ENCODE results near the gene MCAM. TPM values are rescaled to one million over a fixed set of nuclear protein-coding genes. Genes with fewer than 3 reads are reported as not detected.

The MCAM gene
- total and polyA plus RNA-seq, 8 donors, result 11.2 to 46.7 (median 21.1) TPM

DNA sequence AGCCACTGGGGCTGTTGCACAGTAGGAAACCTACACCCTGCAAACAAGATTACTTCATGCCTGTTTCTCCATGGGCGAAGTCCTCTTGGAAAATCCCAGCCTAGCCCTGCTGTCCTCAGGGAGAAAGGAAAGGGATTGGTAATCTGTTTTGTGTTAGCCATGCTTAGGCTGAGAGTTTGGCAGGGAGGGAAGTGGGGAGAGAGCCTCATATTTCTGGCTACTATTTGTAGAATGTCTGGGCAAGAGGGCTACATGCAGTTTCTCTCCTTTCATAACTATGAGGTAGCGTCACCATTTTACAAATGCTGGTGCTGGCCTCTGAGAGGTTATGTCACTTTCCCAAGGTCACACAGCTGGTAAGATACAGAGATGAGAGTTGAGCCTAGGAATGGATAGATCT lies 30.3 kb upstream of the MCAM start:
- Histone ChIP-seq H3K36me3 (no peaks in the 10 kb centered on the region), H3K9me3 (no peaks in the 10 kb centered on the region), H3K4me3 (no peak overlapping the region), H3K4me1 (no peaks in the 10 kb centered on the region), H3K27ac (no peak overlapping the region), H3K27me3 (no peaks in the 10 kb centered on the region)
- no peak for FAIRE-seq
- intact Hi-C loops (cut with DNase I), result no loop called here
- ATAC-seq, result peak in 2 of 4 donors; percentile 21 to 31
- TF ChIP-seq CTCF (IDR thresholded peaks at IDR 0.05), result no peak
- WGBS, 2 donors, result 70 to 86% methylated on average over 2 of the region's 2 CpGs
- no peak for DNase-seq

GRCh38 chr11:119346605-119347004 lies 29.7 kb upstream of the MCAM start, which contains the start of gene MFRP:
MFRP (minus strand) TSS chr11:119346705; CDS start chr11:119346513, 192 bp downstream.
- Histone ChIP-seq H3K27me3 (no peaks in the 10 kb centered on the region), H3K4me1 (peaks cover 0 to 1% (median under 1%) of the 10 kb centered on the region in 3 donors), H3K4me3 (no peak within 1 kb of the TSS), H3K27ac (no peak within 1 kb of the TSS), H3K36me3 (no peaks in the 10 kb centered on the region), H3K9me3 (no peaks in the 10 kb centered on the region)
- intact Hi-C loops (cut with DNase I), result no loop called here
- TF ChIP-seq CTCF (IDR thresholded peaks at IDR 0.05), result no peak
- FAIRE-seq, result no peak
- WGBS, 2 donors, result 48 to 60% methylated on average over 6 of the region's 6 CpGs
- no peak for DNase-seq
- no peak for ATAC-seq

GRCh38 chr11:119345685-119346084 lies 28.8 kb upstream of the MCAM start:
- FAIRE-seq, result no peak
- no peak for TF ChIP-seq CTCF (IDR thresholded peaks at IDR 0.05)

GRCh38 chr11:119344291-119345010 lies 27.5 kb upstream of the MCAM start:
- FAIRE-seq (no peak), ATAC-seq (no peak), DNase-seq (no peak)
- intact Hi-C loops (cut with DNase I), result no loop called here
- Histone ChIP-seq H3K27me3 (no peaks in the 10 kb centered on the region), H3K4me3 (no peak overlapping the region), H3K36me3 (no peaks in the 10 kb centered on the region), H3K9me3 (no peaks in the 10 kb centered on the region), H3K27ac (no peak overlapping the region), H3K4me1 (peaks cover 4 to 13% (median 8%) of the 10 kb centered on the region in 3 donors)
- no peak for TF ChIP-seq CTCF (IDR thresholded peaks at IDR 0.05)
- 77 to 84% methylated on average over 14 of the region's 14 CpGs for WGBS, 2 donors

More at GRCh38 chr11:119345685-119346084, 28.8 kb upstream of the MCAM start:
- Histone ChIP-seq H3K27me3 (no peaks in the 10 kb centered on the region), H3K4me3 (no peak overlapping the region), H3K4me1 (peaks cover 4 to 8% (median 7%) of the 10 kb centered on the region in 3 donors), H3K9me3 (no peaks in the 10 kb centered on the region), H3K27ac (no peak overlapping the region), H3K36me3 (no peaks in the 10 kb centered on the region)
- WGBS, 2 donors, result 83% methylated on average over 12 of the region's 12 CpGs
- ATAC-seq, result no peak
- intact Hi-C loops (cut with DNase I), result no loop called here
- DNase-seq, result no peak

DNA sequence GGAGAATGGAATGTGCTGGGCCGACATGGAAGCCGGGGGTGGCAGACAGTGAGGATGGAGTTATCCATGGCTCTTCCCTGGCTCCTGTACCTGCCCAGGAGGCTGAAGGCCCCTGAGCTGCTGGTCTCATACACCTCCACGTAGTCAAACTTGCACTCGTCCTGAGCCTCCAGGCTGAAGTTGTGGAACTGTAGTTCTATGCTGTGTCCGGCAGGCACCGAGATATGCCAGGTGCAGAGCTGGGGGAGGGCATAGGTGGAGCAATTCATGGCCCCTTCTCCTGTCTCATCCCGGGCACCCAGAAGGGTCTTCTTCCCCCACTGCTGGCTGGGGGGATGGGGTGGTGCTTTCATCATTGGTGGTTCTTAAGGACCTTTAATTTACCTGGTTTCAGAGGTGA lies 26.8 kb upstream of the MCAM start:
- Histone ChIP-seq H3K27ac (no peak overlapping the region), H3K36me3 (no peaks in the 10 kb centered on the region), H3K9me3 (no peaks in the 10 kb centered on the region), H3K27me3 (no peaks in the 10 kb centered on the region), H3K4me1 (peaks cover 4 to 16% (median 8%) of the 10 kb centered on the region in 3 donors), H3K4me3 (no peak overlapping the region)
- no peak for FAIRE-seq
- intact Hi-C loops (cut with DNase I), result no loop called here
- no peak for DNase-seq
- whole genome bisulfite sequencing, 2 donors, result 85 to 89% methylated on average over 7 of the region's 7 CpGs
- TF ChIP-seq CTCF (IDR thresholded peaks at IDR 0.05), result no peak
- no peak for ATAC-seq

All from pancreas (tissue), 10 donors.